H9 (cell line): Measurements from ENCODE around the gene EDNRB. TPM values are rescaled to one million over a fixed set of nuclear protein-coding genes. Genes with fewer than 3 reads are reported as not detected.
A peak's percentile ranks its signal among the peaks of the same experiment; 100 is the strongest.

Source experiments
- DNase-seq: peaks from one replicate; pipeline ENCODE4 v3.0.0-alpha.2; 2017
- H2AFZ ChIP-seq: one replicate; pipeline ENCODE4 v1.6.1; 2013; ENCODE audit warnings: mild to moderate bottlenecking, low read length, control low read depth, moderate library complexity
- H2AK5ac ChIP-seq: 2 replicates; pipeline ENCODE4 v1.6.1; 2013; ENCODE audit warnings: low read length, control low read depth, mixed read lengths; ENCODE audit not compliant: insufficient read length
- H2BK120ac ChIP-seq: one replicate; pipeline ENCODE4 v1.6.1; 2013; ENCODE audit warnings: low read depth, mild to moderate bottlenecking, low read length, control low read depth, inconsistent platforms; ENCODE audit not compliant: poor library complexity, severe bottlenecking
- H2BK12ac ChIP-seq: 2 replicates; pipeline ENCODE4 v1.6.1; 2013; ENCODE audit warnings: low read length, control low read depth, mixed read lengths, low read depth; ENCODE audit not compliant: insufficient read length
- H2BK15ac ChIP-seq: 2 replicates; pipeline ENCODE4 v1.6.1; 2013; ENCODE audit warnings: low read depth, low read length, control low read depth
- H2BK20ac ChIP-seq: one replicate; pipeline ENCODE4 v1.6.1; 2013; ENCODE audit warnings: low read depth, mild to moderate bottlenecking, low read length, control low read depth, inconsistent platforms; ENCODE audit not compliant: poor library complexity, severe bottlenecking
- H2BK5ac ChIP-seq: 2 replicates; pipeline ENCODE4 v1.6.1; 2013; ENCODE audit warnings: low read length, control low read depth, mixed read lengths; ENCODE audit not compliant: insufficient read length
- H3K14ac ChIP-seq: 2 replicates; pipeline ENCODE4 v1.6.1; 2013; ENCODE audit warnings: low read length, control low read depth; ENCODE audit not compliant: insufficient read depth
- H3K18ac ChIP-seq: 2 replicates; pipeline ENCODE4 v1.6.1; 2013; ENCODE audit warnings: low read depth, mild to moderate bottlenecking, mixed read lengths, low read length, control low read depth; ENCODE audit not compliant: insufficient read length
- H3K23ac ChIP-seq: 2 replicates; pipeline ENCODE4 v1.6.1; 2013; ENCODE audit warnings: low read length, control low read depth, mixed read lengths, low read depth; ENCODE audit not compliant: insufficient read length
- H3K23me2 ChIP-seq: 2 replicates; pipeline ENCODE4 v1.6.1; 2013; ENCODE audit warnings: low read depth, mild to moderate bottlenecking, mixed read lengths, low read length, control low read depth; ENCODE audit not compliant: insufficient read length, poor library complexity, severe bottlenecking
- H3K27ac ChIP-seq: 2 replicates; pipeline ENCODE4 v1.5.1; 2013; ENCODE audit warnings: low read length, control low read depth, mixed read lengths, low read depth; ENCODE audit not compliant: insufficient read length
- H3K27me3 ChIP-seq: 2 replicates; pipeline ENCODE4 v1.6.1; 2013; ENCODE audit warnings: low read length, control low read depth, inconsistent platforms; ENCODE audit not compliant: insufficient read depth
- H3K4ac ChIP-seq: 2 replicates; pipeline ENCODE4 v1.6.1; 2013; ENCODE audit warnings: low read depth, mild to moderate bottlenecking, control low read depth, inconsistent platforms, low read length, moderate library complexity
- H3K4me1 ChIP-seq: 2 replicates; pipeline ENCODE4 v1.6.1; 2013; ENCODE audit warnings: low read length, control low read depth, inconsistent platforms; ENCODE audit not compliant: insufficient read depth
- H3K4me2 ChIP-seq: 2 replicates; pipeline ENCODE4 v1.6.1; 2013; ENCODE audit warnings: low read length, control low read depth, mixed read lengths; ENCODE audit not compliant: insufficient read length, insufficient read depth
- H3K56ac ChIP-seq: 2 replicates; pipeline ENCODE4 v1.6.1; 2013; ENCODE audit warnings: low read depth, mild to moderate bottlenecking, mixed read lengths, low read length, control low read depth; ENCODE audit not compliant: insufficient read length
- H3K79me1 ChIP-seq: 2 replicates; pipeline ENCODE4 v1.6.1; 2013; ENCODE audit warnings: low read depth, mild to moderate bottlenecking, moderate library complexity, low read length, control low read depth, inconsistent platforms; ENCODE audit not compliant: insufficient read depth, poor library complexity, severe bottlenecking
- H3K79me2 ChIP-seq: 2 replicates; pipeline ENCODE4 v1.6.1; 2013; ENCODE audit warnings: low read length, control low read depth, inconsistent platforms; ENCODE audit not compliant: insufficient read depth
- H3K9ac ChIP-seq: 2 replicates; pipeline ENCODE4 v1.6.1; 2013; ENCODE audit warnings: low read length, control low read depth, mixed read lengths; ENCODE audit not compliant: insufficient read length; ENCODE audit errors: extremely low read depth
- H3K9me3 ChIP-seq: one replicate; pipeline ENCODE4 v1.6.1; 2013; ENCODE audit warnings: low read depth, low read length, inconsistent platforms; ENCODE audit not compliant: control insufficient read depth
- H3T11ph ChIP-seq: one replicate; pipeline ENCODE4 v1.6.1; 2013; ENCODE audit warnings: mild to moderate bottlenecking, low read length, control low read depth, inconsistent platforms
- H4K20me1 ChIP-seq: one replicate; pipeline ENCODE4 v1.6.1; 2013; ENCODE audit not compliant: control insufficient read depth, insufficient read length, insufficient read depth
- H4K5ac ChIP-seq: 2 replicates; pipeline ENCODE4 v1.6.1; 2013; ENCODE audit warnings: low read depth, mild to moderate bottlenecking, mixed read lengths, low read length, control low read depth; ENCODE audit not compliant: insufficient read length
- H4K8ac ChIP-seq: replicated peaks from 2 replicates; pipeline ENCODE4 v1.6.1; 2013; ENCODE audit warnings: low read length, control low read depth, mixed read lengths, low read depth; ENCODE audit not compliant: insufficient read length
- H4K91ac ChIP-seq: 2 replicates; pipeline ENCODE4 v1.6.1; 2013; ENCODE audit warnings: low read depth, mild to moderate bottlenecking, moderate library complexity, mixed read lengths, low read length, control low read depth; ENCODE audit not compliant: insufficient read length
- H3K27ac Mint-ChIP-seq, 3 experiments: 2 replicates in 2 of 3; 3 replicates in 1 of 3; pipeline ENCODE4 v1.8.0; 2020 to 2021; ENCODE audit warnings: mixed read lengths in 3 of 3, mild to moderate bottlenecking in 1 of 3, moderate library complexity in 1 of 3
- H3K27me3 Mint-ChIP-seq: 2 replicates; pipeline ENCODE4 v1.8.0; 2021; ENCODE audit warnings: low read depth, mild to moderate bottlenecking, moderate library complexity, mixed read lengths
- H3K36me3 Mint-ChIP-seq, 3 experiments: 2 replicates in 2 of 3; 3 replicates in 1 of 3; pipeline ENCODE4 v1.8.0; 2020 to 2021; ENCODE audit warnings: low read depth in 3 of 3, mixed read lengths in 3 of 3; ENCODE audit not compliant: insufficient read depth in 1 of 3
- H3K4me1 Mint-ChIP-seq, 2 experiments: 2 replicates each; pipeline ENCODE4 v1.8.0; 2020; ENCODE audit warnings: mixed read lengths in 2 of 2
- H3K4me3 Mint-ChIP-seq, 2 experiments: 2 replicates in 1 of 2; 3 replicates in 1 of 2; pipeline ENCODE4 v1.8.0; 2020 to 2021; ENCODE audit warnings: mild to moderate bottlenecking in 2 of 2, mixed read lengths in 2 of 2, moderate library complexity in 1 of 2
- H3K9me3 Mint-ChIP-seq, 2 experiments: 2 replicates in 1 of 2; 3 replicates in 1 of 2; pipeline ENCODE4 v1.8.0; 2020; ENCODE audit warnings: mild to moderate bottlenecking in 2 of 2, mixed read lengths in 2 of 2, moderate library complexity in 1 of 2
- WGBS: extraction: QIAGEN DNeasy Blood & Tissue Kit; methylation state at CpG from one replicate; pipeline ENCODE4 v1.1.7; 2013; ENCODE audit warnings: missing lambda C conversion rate, low lambda C conversion rate, mixed read lengths; ENCODE audit not compliant: insufficient read length; ENCODE audit errors: extremely low coverage; 5-methylcytosine and 5-hydroxymethylcytosine counted together
- total RNA-seq: library from RNA; stranded (reverse); gene quantifications from 2 replicates; pipeline ENCODE4 v1.2.1, GENCODE V29; 2021
- TF ChIP-seq, protein P1 (sequence below): fragments of 200-600 bp; sonication (generic); conservative IDR thresholded peaks from 3 replicates; pipeline ENCODE4 v1.8.0; 2021; ENCODE audit warnings: antibody characterized with exemption, mild to moderate bottlenecking

EDNRB gene
- total RNA-seq, 1 experiment from 2014 or later = 6.6 TPM

DNA sequence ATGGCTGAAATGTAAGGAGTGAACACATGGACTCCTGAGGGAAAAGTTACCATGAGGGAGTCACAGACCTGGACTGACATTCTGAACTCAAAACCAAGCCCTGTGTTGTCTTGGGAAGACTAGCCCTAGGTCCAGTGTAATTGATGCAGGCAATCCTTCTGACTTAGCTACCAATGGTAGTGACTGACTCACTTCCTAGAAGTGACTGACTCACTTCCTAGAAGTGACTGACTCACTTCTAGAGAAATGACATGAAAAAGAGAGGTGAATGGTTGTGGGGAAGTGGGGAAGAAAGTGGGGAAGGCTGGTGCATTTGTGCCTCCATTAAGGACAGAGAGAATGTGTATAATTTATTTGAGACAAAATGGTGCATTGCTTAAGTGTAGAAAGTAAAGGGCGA, 49.9 kb downstream of the EDNRB start:
- H3K56ac ChIP-seq = no peak overlapping the region
- H3K23ac ChIP-seq = no peak overlapping the region
- H4K8ac ChIP-seq = no peak overlapping the region
- no peaks in the 10 kb centered on the region for H3K9me3 ChIP-seq
- no peak overlapping the region for H2BK12ac ChIP-seq
- H4K91ac ChIP-seq = no peak overlapping the region
- no peaks in the 10 kb centered on the region for H3K79me2 ChIP-seq
- TF ChIP-seq, protein P1, sequence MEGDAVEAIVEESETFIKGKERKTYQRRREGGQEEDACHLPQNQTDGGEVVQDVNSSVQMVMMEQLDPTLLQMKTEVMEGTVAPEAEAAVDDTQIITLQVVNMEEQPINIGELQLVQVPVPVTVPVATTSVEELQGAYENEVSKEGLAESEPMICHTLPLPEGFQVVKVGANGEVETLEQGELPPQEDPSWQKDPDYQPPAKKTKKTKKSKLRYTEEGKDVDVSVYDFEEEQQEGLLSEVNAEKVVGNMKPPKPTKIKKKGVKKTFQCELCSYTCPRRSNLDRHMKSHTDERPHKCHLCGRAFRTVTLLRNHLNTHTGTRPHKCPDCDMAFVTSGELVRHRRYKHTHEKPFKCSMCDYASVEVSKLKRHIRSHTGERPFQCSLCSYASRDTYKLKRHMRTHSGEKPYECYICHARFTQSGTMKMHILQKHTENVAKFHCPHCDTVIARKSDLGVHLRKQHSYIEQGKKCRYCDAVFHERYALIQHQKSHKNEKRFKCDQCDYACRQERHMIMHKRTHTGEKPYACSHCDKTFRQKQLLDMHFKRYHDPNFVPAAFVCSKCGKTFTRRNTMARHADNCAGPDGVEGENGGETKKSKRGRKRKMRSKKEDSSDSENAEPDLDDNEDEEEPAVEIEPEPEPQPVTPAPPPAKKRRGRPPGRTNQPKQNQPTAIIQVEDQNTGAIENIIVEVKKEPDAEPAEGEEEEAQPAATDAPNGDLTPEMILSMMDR = no peak
- H3K4me1 ChIP-seq = no peaks in the 10 kb centered on the region
- no peak overlapping the region for H2BK5ac ChIP-seq
- Mint-ChIP-seq H3K27me3 (no peaks in the 10 kb centered on the region; the same call in 1 of the 2 replicates), H3K9me3 (peaks cover 16 to 28% of the 10 kb centered on the region in 2 experiments), H3K4me1 (no peaks in the 10 kb centered on the region), H3K4me3 (no peak overlapping the region), H3K36me3 (peaks cover 17 to 34% (median 25%) of the 10 kb centered on the region in 3 experiments), H3K27ac (peak overlapping the region in 1 of 3 experiments; percentile 64; a peak in 1 of 7 replicates)
- no peaks in the 10 kb centered on the region for H4K20me1 ChIP-seq
- no peaks in the 10 kb centered on the region for H3K27me3 ChIP-seq
- H3K27ac ChIP-seq = no peak overlapping the region
- no peak overlapping the region for H2AK5ac ChIP-seq
- no peak overlapping the region for H2BK120ac ChIP-seq
- no peaks in the 10 kb centered on the region for H3K79me1 ChIP-seq
- no peaks in the 10 kb centered on the region for H3K23me2 ChIP-seq
- no CpG with 5 or more reads among the region's 1 CpG for WGBS
- no peak overlapping the region for H2BK20ac ChIP-seq
- H3K14ac ChIP-seq = no peak overlapping the region
- H3T11ph ChIP-seq = no peak overlapping the region
- H3K4me2 ChIP-seq = no peak overlapping the region
- H2AFZ ChIP-seq = no peak overlapping the region
- no peak overlapping the region for H4K5ac ChIP-seq
- H3K4ac ChIP-seq = no peak overlapping the region
- no peak overlapping the region for H2BK15ac ChIP-seq
- no peak for DNase-seq
- H3K9ac ChIP-seq = no peak overlapping the region
- H3K18ac ChIP-seq = no peak overlapping the region
